Adipocyte (in vitro differentiated cells): ENCODE measurements around the gene CFAP97.
"Not testable (repeated sequence)": the region's sequence is repeated elsewhere in the genome, so short reads cannot be mapped to it uniquely, and the experiment has no call there.

Experiments used
- DNase-seq: peaks from one replicate; pipeline ENCODE4 v3.0.0-alpha.2; 2015; ENCODE audit warnings: low read depth
- H3K27me3 ChIP-seq: replicated peaks from 2 replicates; pipeline ENCODE4 v1.7.0; 2013; ENCODE audit warnings: mild to moderate bottlenecking, low read length, moderate library complexity; ENCODE audit not compliant: control insufficient read depth, insufficient read depth
- H3K36me3 ChIP-seq: 2 replicates; pipeline ENCODE4 v1.7.0; 2013; ENCODE audit warnings: low read length, mild to moderate bottlenecking, moderate library complexity; ENCODE audit not compliant: control insufficient read depth, insufficient read depth, severe bottlenecking
- H3K4me1 ChIP-seq: 2 replicates; pipeline ENCODE4 v1.7.0; 2013; ENCODE audit warnings: mild to moderate bottlenecking, low read length, moderate library complexity; ENCODE audit not compliant: control insufficient read depth, insufficient read depth
- H3K4me3 ChIP-seq: 2 replicates; pipeline ENCODE4 v1.7.0; 2013; ENCODE audit warnings: mild to moderate bottlenecking, low read length, moderate library complexity
- H3K9ac ChIP-seq: 2 replicates; pipeline ENCODE4 v1.7.0; 2013; ENCODE audit warnings: mild to moderate bottlenecking, low read length, moderate library complexity
- H3K9me3 ChIP-seq: 2 replicates; pipeline ENCODE4 v1.7.0; 2013; ENCODE audit warnings: mild to moderate bottlenecking, low read length, moderate library complexity; ENCODE audit not compliant: control insufficient read depth

Gene CFAP97

GRCh38 chr4:185137233-185137925 is 66.4 kb downstream of the CFAP97 start:
- no peak for DNase-seq
- Histone ChIP-seq H3K9me3 (no peaks in the 10 kb centered on the region), H3K4me3 (no peak overlapping the region), H3K4me1 (peaks cover 4% of the 10 kb centered on the region), H3K27me3 (no peaks in the 10 kb centered on the region), H3K36me3 (no peaks in the 10 kb centered on the region), H3K9ac (no peak overlapping the region)

DNA sequence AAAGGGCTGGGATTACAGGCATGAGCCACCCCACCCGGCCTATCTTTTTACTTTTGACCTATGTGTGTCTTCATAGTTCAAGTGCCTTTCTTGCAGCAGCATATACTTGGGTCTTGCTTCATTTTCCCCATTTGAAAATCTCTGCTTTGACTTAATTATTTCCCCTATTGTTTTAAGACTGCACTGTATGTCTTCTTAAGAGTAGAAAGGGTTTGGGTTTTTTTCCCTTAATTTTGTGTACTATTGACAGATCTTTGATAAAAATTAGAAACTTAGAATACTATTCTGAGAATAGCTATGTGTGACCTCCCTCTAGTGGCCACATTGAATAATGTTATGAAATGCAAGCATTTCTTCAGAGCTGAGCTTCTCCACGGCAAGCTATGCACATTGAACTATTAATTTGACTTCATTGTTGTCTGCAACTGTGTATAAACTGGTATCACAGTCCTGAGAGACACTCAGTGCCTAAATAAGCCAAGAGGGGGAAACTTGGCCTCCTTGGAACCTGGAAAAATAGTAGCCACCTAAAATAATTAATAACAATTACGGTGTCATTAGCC is 69.4 kb downstream of the CFAP97 start:
- Histone ChIP-seq H3K9me3 (no peaks in the 10 kb centered on the region), H3K4me1 (peaks cover 4% of the 10 kb centered on the region), H3K36me3 (no peaks in the 10 kb centered on the region), H3K9ac (no peak overlapping the region), H3K27me3 (no peaks in the 10 kb centered on the region), H3K4me3 (no peak overlapping the region)
- peak; percentile 84 for DNase-seq

- Histone ChIP-seq H3K9me3 (no peaks in the 10 kb centered on the region), H3K36me3 (no peaks in the 10 kb centered on the region), H3K27me3 (peaks cover 3% of the 10 kb centered on the region), H3K4me1 (peaks cover 4% of the 10 kb centered on the region), H3K4me3 (peak overlapping the region; percentile 80), H3K9ac (peak overlapping the region; percentile 34)
- DNase-seq = peak; percentile 58
Observed at GRCh38 chr4:185128272-185129119, 75.3 kb downstream of the CFAP97 start.

GRCh38 chr4:185127021-185127925 is 76.5 kb downstream of the CFAP97 start:
- peaks cover 4% of the 10 kb centered on the region for H3K4me1 ChIP-seq
- H3K4me3 ChIP-seq = peak overlapping the region; percentile 80
- H3K27me3 ChIP-seq = peaks cover 3% of the 10 kb centered on the region
- H3K9ac ChIP-seq = peak overlapping the region; percentile 16
- peak; percentile 42 for DNase-seq
- H3K9me3 ChIP-seq = no peaks in the 10 kb centered on the region
- H3K36me3 ChIP-seq = no peaks in the 10 kb centered on the region

- H3K27me3 ChIP-seq = peaks cover 3% of the 10 kb centered on the region
- no peaks in the 10 kb centered on the region for H3K9me3 ChIP-seq
- no peak overlapping the region for H3K4me3 ChIP-seq
- H3K4me1 ChIP-seq = peaks cover 4% of the 10 kb centered on the region
- DNase-seq = no peak
- H3K9ac ChIP-seq = no peak overlapping the region
- H3K36me3 ChIP-seq = no peaks in the 10 kb centered on the region
Observed at GRCh38 chr4:185124006-185124405, 79.8 kb downstream of the CFAP97 start.

DNA sequence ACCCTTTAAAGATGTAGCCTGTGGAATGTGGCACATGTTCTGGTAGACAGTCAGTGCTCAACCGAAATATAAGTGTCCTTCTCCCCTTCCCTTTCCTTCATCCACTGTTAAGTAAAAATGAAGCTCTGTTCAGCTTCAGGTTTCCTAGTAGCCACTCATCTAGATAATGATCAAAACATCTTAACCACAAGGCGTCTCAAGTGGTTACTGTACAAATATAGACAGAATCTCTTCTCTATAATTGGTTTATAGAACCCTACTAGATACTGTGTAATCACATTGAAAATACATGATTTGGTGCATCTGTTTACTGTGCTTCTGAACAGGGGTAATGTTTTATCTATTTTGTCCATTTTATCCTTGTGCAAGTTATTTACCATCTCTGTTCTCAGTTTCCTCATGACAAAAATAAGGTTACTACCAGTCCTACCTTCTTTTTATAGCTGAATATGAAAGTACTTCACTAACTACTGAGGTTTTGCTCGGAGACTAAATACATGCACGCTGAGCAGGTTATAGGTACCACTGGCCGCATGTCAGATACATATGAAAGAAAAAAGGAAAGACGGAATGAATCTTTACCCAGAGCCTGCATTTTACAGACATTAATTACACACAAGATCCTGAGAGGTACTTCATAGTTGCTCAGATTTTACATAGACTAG is 81.0 kb downstream of the CFAP97 start:
- DNase-seq = no peak
- no peaks in the 10 kb centered on the region for H3K9me3 ChIP-seq
- no peak overlapping the region for H3K4me3 ChIP-seq
- H3K9ac ChIP-seq = no peak overlapping the region
- no peaks in the 10 kb centered on the region for H3K36me3 ChIP-seq
- H3K4me1 ChIP-seq = no peaks in the 10 kb centered on the region
- peaks cover 3% of the 10 kb centered on the region for H3K27me3 ChIP-seq

- Histone ChIP-seq H3K9me3 (no peaks in the 10 kb centered on the region), H3K4me1 (peaks cover 9% of the 10 kb centered on the region), H3K36me3 (no peaks in the 10 kb centered on the region), H3K9ac (no peak overlapping the region), H3K27me3 (no peaks in the 10 kb centered on the region), H3K4me3 (no peak overlapping the region)
- no peak for DNase-seq
Observed at GRCh38 chr4:185120631-185120946, 83.2 kb downstream of the CFAP97 start.

DNA sequence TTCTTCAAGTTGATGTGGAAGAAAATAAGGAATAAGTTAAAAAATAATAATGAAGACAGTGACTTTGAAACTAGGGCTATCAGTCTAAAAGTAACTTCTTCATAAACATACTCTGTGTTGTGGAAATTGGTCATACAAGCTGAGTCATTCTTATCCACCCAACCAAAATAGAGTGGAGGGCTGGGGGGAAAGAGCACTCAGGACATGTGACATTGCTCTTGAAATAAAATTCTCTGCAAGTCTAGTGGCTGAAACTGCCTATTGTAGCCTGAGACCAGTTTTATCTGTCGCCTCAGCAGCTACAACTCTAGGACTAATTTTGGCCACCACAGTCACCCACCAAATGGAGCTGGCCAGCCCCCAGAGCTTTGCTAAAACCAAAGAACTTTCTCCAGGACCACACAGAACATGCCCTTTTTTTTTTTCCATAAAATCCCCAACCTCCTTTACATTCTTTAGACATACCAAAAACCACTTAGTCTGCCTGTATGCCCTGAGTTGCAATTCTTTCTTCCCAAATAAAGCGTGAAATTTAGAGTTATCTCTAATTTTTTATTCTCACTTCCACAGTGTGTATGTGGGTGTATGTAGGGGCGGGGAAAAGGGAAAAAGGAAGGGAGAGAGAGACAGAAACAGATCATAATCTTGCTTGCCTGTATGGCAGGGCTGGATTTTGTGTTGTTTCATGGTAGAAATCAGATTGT is 83.7 kb downstream of the CFAP97 start:
- H3K9ac ChIP-seq = no peak overlapping the region
- no peaks in the 10 kb centered on the region for H3K36me3 ChIP-seq
- no peaks in the 10 kb centered on the region for H3K27me3 ChIP-seq
- DNase-seq = no peak
- peaks cover 10% of the 10 kb centered on the region for H3K4me1 ChIP-seq
- no peak overlapping the region for H3K4me3 ChIP-seq
- H3K9me3 ChIP-seq = no peaks in the 10 kb centered on the region

- H3K9ac ChIP-seq, H3K9me3 ChIP-seq, H3K27me3 ChIP-seq, H3K4me3 ChIP-seq, H3K36me3 ChIP-seq, DNase-seq: not testable (repeated sequence)
- H3K4me1 ChIP-seq = peaks cover 10% of the 10 kb centered on the region
Observed at GRCh38 chr4:185119467-185119866, 84.3 kb downstream of the CFAP97 start.

DNA sequence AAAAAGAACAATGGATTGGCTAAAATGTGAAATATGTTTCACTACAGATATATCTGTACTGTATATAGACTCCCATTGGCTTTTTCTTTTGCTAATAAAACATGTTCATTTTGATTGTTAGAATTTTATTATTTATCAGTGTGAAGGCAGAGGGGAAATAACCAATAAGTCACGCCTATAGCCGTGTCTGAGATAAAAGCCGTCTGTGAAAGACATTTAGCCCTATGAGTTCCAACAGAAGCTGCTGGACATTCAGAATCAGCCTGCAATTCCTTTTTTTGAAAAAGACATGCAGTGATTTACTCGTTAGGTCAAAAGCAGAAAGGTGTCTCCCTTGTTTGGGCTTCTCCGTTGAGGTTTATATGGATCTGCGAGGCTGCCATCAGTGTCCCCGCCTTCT is 84.9 kb downstream of the CFAP97 start:
- no peak for DNase-seq
- Histone ChIP-seq H3K4me1 (peaks cover 10% of the 10 kb centered on the region), H3K9ac (no peak overlapping the region), H3K27me3 (no peaks in the 10 kb centered on the region), H3K36me3 (no peaks in the 10 kb centered on the region), H3K9me3 (no peaks in the 10 kb centered on the region), H3K4me3 (no peak overlapping the region)
